ENCODE measurements around the gene PCBP1. TPM values are rescaled to one million over a fixed set of nuclear protein-coding genes. Genes with fewer than 3 reads are reported as not detected.

PCBP1 gene
- total and polyA plus RNA-seq, 9 of the 15 experiments (the other 6 are each of a cell fraction or from before 2014, with no cell fraction given): 19.2 to 407 (median 78.1) TPM

GRCh38 chr2:70104231-70105111 lies 17.2 kb downstream of the PCBP1 start (continued):
- no peak for TF ChIP-seq HIVEP1 (CRISPR knock-in tag; IDR thresholded peaks at IDR 0.05)
- 0 out of 2 replicates have a peak, but pooled peaks have one; percentile 53 for TF ChIP-seq XRCC5 (IDR thresholded peaks at IDR 0.05; ENCODE audit: low read depth, low read length)
- TF ChIP-seq, protein P1, sequence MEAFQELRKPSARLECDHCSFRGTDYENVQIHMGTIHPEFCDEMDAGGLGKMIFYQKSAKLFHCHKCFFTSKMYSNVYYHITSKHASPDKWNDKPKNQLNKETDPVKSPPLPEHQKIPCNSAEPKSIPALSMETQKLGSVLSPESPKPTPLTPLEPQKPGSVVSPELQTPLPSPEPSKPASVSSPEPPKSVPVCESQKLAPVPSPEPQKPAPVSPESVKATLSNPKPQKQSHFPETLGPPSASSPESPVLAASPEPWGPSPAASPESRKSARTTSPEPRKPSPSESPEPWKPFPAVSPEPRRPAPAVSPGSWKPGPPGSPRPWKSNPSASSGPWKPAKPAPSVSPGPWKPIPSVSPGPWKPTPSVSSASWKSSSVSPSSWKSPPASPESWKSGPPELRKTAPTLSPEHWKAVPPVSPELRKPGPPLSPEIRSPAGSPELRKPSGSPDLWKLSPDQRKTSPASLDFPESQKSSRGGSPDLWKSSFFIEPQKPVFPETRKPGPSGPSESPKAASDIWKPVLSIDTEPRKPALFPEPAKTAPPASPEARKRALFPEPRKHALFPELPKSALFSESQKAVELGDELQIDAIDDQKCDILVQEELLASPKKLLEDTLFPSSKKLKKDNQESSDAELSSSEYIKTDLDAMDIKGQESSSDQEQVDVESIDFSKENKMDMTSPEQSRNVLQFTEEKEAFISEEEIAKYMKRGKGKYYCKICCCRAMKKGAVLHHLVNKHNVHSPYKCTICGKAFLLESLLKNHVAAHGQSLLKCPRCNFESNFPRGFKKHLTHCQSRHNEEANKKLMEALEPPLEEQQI (IDR thresholded peaks at IDR 0.05): peak; percentile 39; the same call in 1 of the 2 replicates
- TF ChIP-seq HDAC1 (IDR thresholded peaks at IDR 0.05): peak; percentile 43 to 48; a peak in 2 of 4 replicates
- TF ChIP-seq RBFOX2 (IDR thresholded peaks at IDR 0.05; ENCODE audit: low read depth, low read length): 0 out of 2 replicates have a peak, but pooled peaks have one; percentile 35
- TF ChIP-seq, protein P2, sequence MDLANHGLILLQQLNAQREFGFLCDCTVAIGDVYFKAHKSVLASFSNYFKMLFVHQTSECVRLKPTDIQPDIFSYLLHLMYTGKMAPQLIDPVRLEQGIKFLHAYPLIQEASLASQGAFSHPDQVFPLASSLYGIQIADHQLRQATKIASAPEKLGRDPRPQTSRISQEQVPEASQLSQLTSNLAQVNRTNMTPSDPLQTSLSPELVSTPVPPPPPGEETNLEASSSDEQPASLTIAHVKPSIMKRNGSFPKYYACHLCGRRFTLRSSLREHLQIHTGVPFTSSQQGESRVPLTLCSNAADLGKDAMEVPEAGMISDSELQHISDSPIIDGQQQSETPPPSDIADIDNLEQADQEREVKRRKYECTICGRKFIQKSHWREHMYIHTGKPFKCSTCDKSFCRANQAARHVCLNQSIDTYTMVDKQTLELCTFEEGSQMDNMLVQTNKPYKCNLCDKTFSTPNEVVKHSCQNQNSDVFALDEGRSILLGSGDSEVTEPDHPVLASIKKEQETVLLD (IDR thresholded peaks at IDR 0.05): peak; percentile 54; the same call in 1 of the 2 replicates
- no peak for TF ChIP-seq ZNF431 (CRISPR knock-in tag; IDR thresholded peaks at IDR 0.05)
- peak; percentile 38 for TF ChIP-seq ZBTB40 (IDR thresholded peaks at IDR 0.05)
- no peak for TF ChIP-seq ZBTB40 (CRISPR knock-in tag; IDR thresholded peaks at IDR 0.05)
- TF ChIP-seq RAD51 (IDR thresholded peaks at IDR 0.05; ENCODE audit: borderline replicate concordance, low read depth): 0 out of 2 replicates have a peak, but pooled peaks have one; percentile 17
- no peak for TF ChIP-seq ADNP (tag; IDR thresholded peaks at IDR 0.05)

Measured in K562 (cell line).